ENCODE results near the gene KCNQ1OT1. TPM values are rescaled to one million over a fixed set of nuclear protein-coding genes. Genes with fewer than 3 reads are reported as not detected.

Gene KCNQ1OT1
- total and polyA plus RNA-seq, 12 donors = 0.15 to 10.6 (median 1.1) TPM

- peaks cover 34 to 38% of the 10 kb centered on the region in 2 donors for H3K4me1 ChIP-seq (replicated peaks in 1 of 2)
- no peaks in the 10 kb centered on the region for H3K27me3 ChIP-seq
- no peaks in the 10 kb centered on the region for H3K36me3 ChIP-seq (replicated peaks in 1 of 2)
- no peaks in the 10 kb centered on the region for H3K9me3 ChIP-seq (replicated peaks in 1 of 3)
- DNase-seq = peak in 4 of 7 donors; percentile 9 to 36 (median 20)
- WGBS, 4 donors = 65 to 75% (median 73%) methylated on average over 7 to 28 of the region's 28 CpGs; no CpG with 5 or more reads in 1 of the 4 donors
- H3K27ac ChIP-seq = peak overlapping the region in 4 of 5 donors; percentile 14 to 73 (median 56)
- intact Hi-C loops (cut with DNase I) = no loop called here
- H3K4me3 ChIP-seq = no peak overlapping the region
- TF ChIP-seq CTCF (IDR thresholded peaks at IDR 0.05) = no peak
These were observed 140.1 kb downstream of the KCNQ1OT1 start for GRCh38 chr11:2559527-2560311.

GRCh38 chr11:2558861-2559526, 140.8 kb downstream of the KCNQ1OT1 start:
- 84 to 92% (median 88%) methylated on average over 5 to 13 of the region's 13 CpGs for WGBS, 4 donors
- DNase-seq = peak in 3 of 7 donors; percentile 0 to 22 (median 6)

GRCh38 chr11:2558397-2558796, 141.4 kb downstream of the KCNQ1OT1 start:
- peak in 2 of 7 donors; percentile 9 to 27 for DNase-seq
- Histone ChIP-seq H3K9me3 (replicated peaks in 1 of 3) (no peaks in the 10 kb centered on the region), H3K27ac (peak overlapping the region in 4 of 5 donors; percentile 14 to 73 (median 56)), H3K27me3 (no peaks in the 10 kb centered on the region), H3K4me1 (replicated peaks in 1 of 2) (peaks cover 23 to 33% of the 10 kb centered on the region in 2 donors), H3K36me3 (replicated peaks in 1 of 2) (no peaks in the 10 kb centered on the region), H3K4me3 (no peak overlapping the region)
- intact Hi-C loops (cut with DNase I) = no loop called here
- 87 to 94% (median 93%) methylated on average over 16 to 17 of the region's 17 CpGs for WGBS, 4 donors
- TF ChIP-seq POLR2A (IDR thresholded peaks at IDR 0.05) (no peak), CTCF (IDR thresholded peaks at IDR 0.05) (no peak)

More at GRCh38 chr11:2558861-2559526, 140.8 kb downstream of the KCNQ1OT1 start:
- H3K36me3 ChIP-seq (replicated peaks in 1 of 2) = no peaks in the 10 kb centered on the region
- no peaks in the 10 kb centered on the region for H3K9me3 ChIP-seq (replicated peaks in 1 of 3)
- peaks cover 26 to 37% of the 10 kb centered on the region in 2 donors for H3K4me1 ChIP-seq (replicated peaks in 1 of 2)
- no peak overlapping the region for H3K4me3 ChIP-seq
- no peaks in the 10 kb centered on the region for H3K27me3 ChIP-seq
- H3K27ac ChIP-seq = peak overlapping the region in 4 of 5 donors; percentile 14 to 73 (median 56)
- no peak for TF ChIP-seq CTCF (IDR thresholded peaks at IDR 0.05)
- TF ChIP-seq POLR2A (IDR thresholded peaks at IDR 0.05) = no peak
- intact Hi-C loops (cut with DNase I) = no loop called here

Small RNAs within 50 kb of the gene (small RNA-seq; reads per million reads assigned to genes)
- gene RF01947 (0 reads per million in 2 donors), gene RF01948 (0 reads per million in 2 donors), gene RF01950 (0 reads per million in 2 donors)

Other genes with a start within 250 kb of the KCNQ1OT1 start
- 100 to 1,000 TPM in 8 of 9 donors, 10 to 100 TPM in 1; 32.8 to 817 (median 527) TPM for gene CDKN1C, start 185.8 kb upstream of the KCNQ1OT1 start, total RNA-seq
- 100 to 1,000 TPM in 2 of 3 donors, 10 to 100 TPM in 1; 17.7 to 229 (median 152) TPM for gene CDKN1C, start 185.8 kb upstream of the KCNQ1OT1 start, polyA plus RNA-seq
- gene PHLDA2, start 229.4 kb upstream of the KCNQ1OT1 start, total RNA-seq = 1 to 10 TPM in 6 of 9 donors, under 1 TPM in 1, not detected in 2; 0.11 to 8.7 (median 2.1) TPM
- 1 to 10 TPM in 2 of 3 donors, not detected in 1; 1.1 to 8.9 TPM for gene PHLDA2, start 229.4 kb upstream of the KCNQ1OT1 start, polyA plus RNA-seq

Data from adrenal gland (tissue), 12 donors.